IMR-90 (cell line): Measurements from ENCODE around the gene ST3GAL4. TPM values are rescaled to one million over a fixed set of nuclear protein-coding genes. Genes with fewer than 3 reads are reported as not detected.

Experiments
- ATAC-seq: fragments of 200-7000 bp; cut with Tn5 transposase; 2 replicates; pipeline ENCODE4 v1.9.1; 2020; ENCODE audit warnings: low read depth, mild to moderate bottlenecking, moderate library complexity
- BruUV-seq: library from RNA; stranded (reverse); fragments of 400-500 nt; replicated peaks from 2 replicates; lab custom pipeline; 2021; lab: Mats Ljungman, UMichigan
- CTCF ChIA-PET: fragments of 300-600 bp; formaldehyde crosslinking; extraction: SDS; loops from one replicate; lab custom pipeline; 2021; ENCODE audit warnings: antibody characterized with exemption; lab: Yijun Ruan, JAX
- POLR2A ChIA-PET: fragments of 300-600 bp; sonication (Branson Sonifier 250); formaldehyde crosslinking; loops from one replicate; lab custom pipeline; 2022; ENCODE audit warnings: antibody characterized with exemption; ENCODE audit not compliant: unreplicated experiment; lab: Charles Lee
- DNase-seq: peaks from one replicate; pipeline ENCODE4 v3.0.0; 2013
- H2AFZ ChIP-seq: replicated peaks from 2 replicates; pipeline ENCODE3; 2013; ENCODE audit warnings: low read length, mild to moderate bottlenecking; ENCODE audit not compliant: poor library complexity
- H2AK5ac ChIP-seq: 2 replicates; pipeline ENCODE4 v1.6.1; 2013; ENCODE audit warnings: low read depth, low read length, inconsistent platforms
- H2AK9ac ChIP-seq: replicated peaks from 2 replicates; pipeline ENCODE3; 2013; ENCODE audit warnings: mild to moderate bottlenecking, low read depth, low read length, moderate library complexity; ENCODE audit not compliant: poor library complexity
- H2BK120ac ChIP-seq: 2 replicates; pipeline ENCODE4 v1.6.1; 2013; ENCODE audit warnings: low read depth, low read length, inconsistent platforms
- H2BK15ac ChIP-seq: 3 replicates; pipeline ENCODE4 v1.6.1; 2013; ENCODE audit warnings: low read depth, low read length, inconsistent platforms
- H2BK20ac ChIP-seq: 2 replicates; pipeline ENCODE4 v1.6.1; 2013; ENCODE audit warnings: low read depth, mild to moderate bottlenecking, inconsistent platforms, low read length, moderate library complexity
- H2BK5ac ChIP-seq: 2 replicates; pipeline ENCODE4 v1.6.1; 2013; ENCODE audit warnings: mild to moderate bottlenecking, low read depth, low read length, inconsistent platforms; ENCODE audit not compliant: poor library complexity, severe bottlenecking
- H3K14ac ChIP-seq: replicated peaks from 2 replicates; pipeline ENCODE4 v1.6.1; 2013; ENCODE audit warnings: low read depth, low read length, inconsistent platforms
- H3K18ac ChIP-seq: 2 replicates; pipeline ENCODE4 v1.6.1; 2013; ENCODE audit warnings: low read depth, low read length, control low read depth
- H3K23ac ChIP-seq: 2 replicates; pipeline ENCODE4 v1.6.1; 2013; ENCODE audit warnings: low read depth, low read length, inconsistent platforms
- H3K27ac ChIP-seq: 2 replicates; pipeline ENCODE4 v1.5.1; 2013; ENCODE audit warnings: mild to moderate bottlenecking, control low read depth, low read length; ENCODE audit not compliant: insufficient read depth
- H3K27me3 ChIP-seq: 2 replicates; pipeline ENCODE4 v1.6.1; 2013; ENCODE audit warnings: low read length; ENCODE audit not compliant: control insufficient read depth, insufficient read depth
- H3K36me3 ChIP-seq: 2 replicates; pipeline ENCODE4 v1.6.1; 2013; ENCODE audit warnings: low read length, mixed read lengths; ENCODE audit not compliant: control insufficient read depth, insufficient read depth
- H3K4ac ChIP-seq: 2 replicates; pipeline ENCODE4 v1.6.1; 2013; ENCODE audit warnings: low read depth, low read length, inconsistent platforms
- H3K4me1 ChIP-seq: 2 replicates; pipeline ENCODE4 v1.6.1; 2013; ENCODE audit warnings: low read length, mixed read lengths; ENCODE audit not compliant: control insufficient read depth, insufficient read depth
- H3K4me2 ChIP-seq: 2 replicates; pipeline ENCODE4 v1.6.1; 2013; ENCODE audit warnings: low read depth, mild to moderate bottlenecking, control low read depth, low read length, moderate library complexity
- H3K4me3 ChIP-seq: 2 replicates; pipeline ENCODE4 v1.5.1; 2013; ENCODE audit warnings: low read depth, mild to moderate bottlenecking, control low read depth, low read length, moderate library complexity; ENCODE audit not compliant: insufficient read depth
- H3K56ac ChIP-seq: 2 replicates; pipeline ENCODE4 v1.6.1; 2013; ENCODE audit warnings: low read length, inconsistent platforms; ENCODE audit not compliant: insufficient read depth; ENCODE audit errors: extremely low read depth
- H3K79me1 ChIP-seq, 2 experiments: 2 replicates each; pipeline ENCODE4 v1.6.1; 2013; ENCODE audit warnings: low read length in 2 of 2, inconsistent platforms in 1 of 2, low read depth in 1 of 2
- H3K9ac ChIP-seq: 2 replicates; pipeline ENCODE4 v1.6.1; 2013; ENCODE audit warnings: low read depth, low read length, control low read depth
- H3K9me1 ChIP-seq: 2 replicates; pipeline ENCODE4 v1.6.1; 2013; ENCODE audit warnings: low read length, inconsistent platforms; ENCODE audit not compliant: insufficient read depth
- H3K9me3 ChIP-seq: 2 replicates; pipeline ENCODE4 v1.6.1; 2013; ENCODE audit warnings: low read length; ENCODE audit not compliant: control insufficient read depth, insufficient read depth
- H4K20me1 ChIP-seq: 2 replicates; pipeline ENCODE4 v1.6.1; 2013; ENCODE audit warnings: low read length, inconsistent platforms; ENCODE audit not compliant: insufficient read depth
- H4K5ac ChIP-seq: 2 replicates; pipeline ENCODE4 v1.6.1; 2013; ENCODE audit warnings: mild to moderate bottlenecking, low read depth, low read length, control low read depth
- H4K8ac ChIP-seq, 2 experiments: 2 replicates each; pipeline ENCODE4 v1.6.1; 2013; ENCODE audit warnings: low read depth in 2 of 2, low read length in 2 of 2, control low read depth in 1 of 2, inconsistent platforms in 1 of 2
- H4K91ac ChIP-seq: 2 replicates; pipeline ENCODE4 v1.6.1; 2013; ENCODE audit warnings: low read depth, low read length, inconsistent platforms; ENCODE audit not compliant: insufficient read depth
- FOS ChIP-seq: fragments of 150-350 bp; IDR thresholded peaks from 2 replicates; pipeline ENCODE4 v1.6.1; 2016; ENCODE audit warnings: low read depth, low read length
- SMC3 ChIP-seq: fragments of 150-350 bp; IDR thresholded peaks from 2 replicates; pipeline ENCODE4 v1.6.1; 2016; ENCODE audit warnings: low read depth, mild to moderate bottlenecking, antibody characterized with exemption, low read length, moderate library complexity
- WGBS, 2 experiments: methylation state at CpG; one replicate each; pipeline versions ENCODE4 v1.1.5 to v1.1.7; 2013; ENCODE audit warnings: missing lambda C conversion rate in 2 of 2; ENCODE audit not compliant: insufficient read length in 1 of 2; ENCODE audit errors: extremely low coverage in 2 of 2; 5-methylcytosine and 5-hydroxymethylcytosine counted together
- dilution Hi-C: fragments of 300-500 bp; cut with HindIII; formaldehyde crosslinking; loops from one replicate; pipeline ENCODE4 v1.14.3; 2018; ENCODE audit warnings: low sequenced_read_pairs; ENCODE audit not compliant: unreplicated experiment
- in situ Hi-C: fragments of 300-500 bp; cut with MboI; formaldehyde crosslinking; loops from 3 replicates; pipeline ENCODE4 v1.14.3; 2019; ENCODE audit warnings: low sequenced_read_pairs, inconsistent platforms, mixed read lengths
- intact Hi-C: fragments of 100-400 bp; cut with micrococcal nuclease; formaldehyde crosslinking; loops from 2 replicates; pipeline ENCODE4 v1.10.0; 2022
- polyA plus RNA-seq, 3 experiments: library from polyadenylated mRNA; depleted of rRNA; stranded (reverse); fragments of >200 nt; gene quantifications; 2 replicates each; pipeline ENCODE4 v1.2.3, GENCODE V29; 2012; ENCODE audit warnings: low replicate concordance in 1 of 3
- total RNA-seq: library from RNA; depleted of rRNA; stranded (reverse); fragments of >200 nt; gene quantifications from 2 replicates; pipeline ENCODE4 v1.2.3, GENCODE V29; 2012

Gene ST3GAL4
- total and polyA plus RNA-seq, 2 of the 4 experiments (the other 2 are of a cell fraction) = 17.0 to 19.7 TPM

- peak; percentile 61 for ATAC-seq
- CTCF ChIA-PET = interaction anchor here (1.2 kb wide), 1 partner anchor 25 kb away, joined by 3 read pairs; no protein-coding TSS in a partner anchor
- POLR2A ChIA-PET = interaction anchor here (0.5 kb wide), 1 partner anchor 26 kb away, joined by 6 read pairs; no protein-coding TSS in a partner anchor
These were observed 13.7 kb upstream of the ST3GAL4 start for GRCh38 chr11:126341760-126342161.

More at GRCh38 chr11:126341760-126342161, 13.7 kb upstream of the ST3GAL4 start:
- H4K20me1 ChIP-seq = no peaks in the 10 kb centered on the region
- intact Hi-C loops (no loop called here), in situ Hi-C loops (no loop called here), dilution Hi-C loops (no loop called here)
- H3K9me1 ChIP-seq = peaks cover 21% of the 10 kb centered on the region
- no peak overlapping the region for H3K4me3 ChIP-seq
- 0 out of 2 replicates have a peak overlapping the region, but pooled peaks have one; percentile 11 for H3K4me2 ChIP-seq
- H2BK15ac ChIP-seq = peak overlapping the region; percentile 53; the same call in 1 of the 3 replicates
- peaks cover 0 to 25% of the 10 kb centered on the region in 2 experiments; a peak in 3 of 4 replicates for H3K79me1 ChIP-seq
- no peak overlapping the region for H3K18ac ChIP-seq
- H4K8ac ChIP-seq = peak overlapping the region in 1 of 2 experiments; percentile 57; a peak in 1 of 4 replicates
- no peak overlapping the region for H3K9ac ChIP-seq
- no peak overlapping the region for H2AFZ ChIP-seq
- TF ChIP-seq FOS (peak; percentile 66), SMC3 (no peak)
- no peak overlapping the region for H3K23ac ChIP-seq
- WGBS, 2 experiments = no CpG with 5 or more reads among the region's 3 CpGs
- H3K4ac ChIP-seq = peak overlapping the region; percentile 63
- H3K36me3 ChIP-seq = peaks cover 16% of the 10 kb centered on the region; the same call in 1 of the 2 replicates
- H2BK120ac ChIP-seq = peak overlapping the region; percentile 58; the same call in 1 of the 2 replicates
- no peak overlapping the region for H2BK5ac ChIP-seq
- DNase-seq = peak; percentile 71
- H3K9me3 ChIP-seq = no peaks in the 10 kb centered on the region
- no peak overlapping the region for H2BK20ac ChIP-seq
- H3K27ac ChIP-seq = no peak overlapping the region
- H3K4me1 ChIP-seq = peaks cover 20% of the 10 kb centered on the region
- no peaks in the 10 kb centered on the region for H3K27me3 ChIP-seq
- no peak overlapping the region for H3K56ac ChIP-seq
- H4K5ac ChIP-seq = no peak overlapping the region
- no peak overlapping the region for H2AK9ac ChIP-seq
- peak overlapping the region; percentile 54; the same call in 1 of the 2 replicates for H2AK5ac ChIP-seq
- H3K14ac ChIP-seq = peak overlapping the region; percentile 61; the same call in 1 of the 2 replicates
- BruUV-seq = no TSS peak
- 0 out of 2 replicates have a peak overlapping the region, but pooled peaks have one; percentile 26 for H4K91ac ChIP-seq
